ENCODE data around the gene FBRSL1. TPM values are rescaled to one million over a fixed set of nuclear protein-coding genes. Genes with fewer than 3 reads are reported as not detected.

Gene FBRSL1
- total and polyA plus RNA-seq, 9 of the 15 experiments (the other 6 are each of a cell fraction or from before 2014, with no cell fraction given) = 0.24 to 129 (median 7.3) TPM

GRCh38 chr12:132452596-132453350 lies 37.2 kb upstream of the FBRSL1 start:
- TF ChIP-seq, protein P1, sequence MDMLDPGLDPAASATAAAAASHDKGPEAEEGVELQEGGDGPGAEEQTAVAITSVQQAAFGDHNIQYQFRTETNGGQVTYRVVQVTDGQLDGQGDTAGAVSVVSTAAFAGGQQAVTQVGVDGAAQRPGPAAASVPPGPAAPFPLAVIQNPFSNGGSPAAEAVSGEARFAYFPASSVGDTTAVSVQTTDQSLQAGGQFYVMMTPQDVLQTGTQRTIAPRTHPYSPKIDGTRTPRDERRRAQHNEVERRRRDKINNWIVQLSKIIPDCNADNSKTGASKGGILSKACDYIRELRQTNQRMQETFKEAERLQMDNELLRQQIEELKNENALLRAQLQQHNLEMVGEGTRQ (CRISPR knock-in tag; IDR thresholded peaks at IDR 0.05) = no peak
- TF ChIP-seq, protein P2, sequence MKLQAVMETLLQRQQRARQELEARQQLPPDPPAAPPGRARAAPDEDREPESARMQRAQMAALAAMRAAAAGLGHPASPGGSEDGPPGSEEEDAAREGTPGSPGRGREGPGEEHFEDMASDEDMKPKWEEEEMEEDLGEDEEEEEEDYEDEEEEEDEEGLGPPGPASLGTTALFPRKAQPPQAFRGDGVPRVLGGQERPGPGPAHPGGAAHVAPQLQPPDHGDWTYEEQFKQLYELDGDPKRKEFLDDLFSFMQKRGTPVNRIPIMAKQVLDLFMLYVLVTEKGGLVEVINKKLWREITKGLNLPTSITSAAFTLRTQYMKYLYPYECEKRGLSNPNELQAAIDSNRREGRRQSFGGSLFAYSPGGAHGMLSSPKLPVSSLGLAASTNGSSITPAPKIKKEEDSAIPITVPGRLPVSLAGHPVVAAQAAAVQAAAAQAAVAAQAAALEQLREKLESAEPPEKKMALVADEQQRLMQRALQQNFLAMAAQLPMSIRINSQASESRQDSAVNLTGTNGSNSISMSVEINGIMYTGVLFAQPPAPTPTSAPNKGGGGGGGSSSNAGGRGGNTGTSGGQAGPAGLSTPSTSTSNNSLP (IDR thresholded peaks at IDR 0.05; ENCODE audit: borderline replicate concordance, low read depth, low read length) = no peak
- TF ChIP-seq E2F6 (IDR thresholded peaks at IDR 0.05; ENCODE audit: borderline replicate concordance in 1 of 2, extremely low read depth in 1 of 2, insufficient read depth in 1 of 2, insufficient read length in 1 of 2, low read depth in 1 of 2, low read length in 1 of 2, poor library complexity in 1 of 2, severe bottlenecking in 1 of 2) (peak in 1 of 2 experiments; percentile 9), FOXM1 (IDR thresholded peaks at IDR 0.05; ENCODE audit: low read depth) (no peak), FOXM1 (CRISPR knock-in tag; IDR thresholded peaks at IDR 0.05; ENCODE audit: low read depth) (no peak)
- Histone ChIP-seq H3K4me1 (replicated peaks in 1 of 2; ENCODE audit: control insufficient read depth in 2 of 2, insufficient read depth in 2 of 2, low read length in 2 of 2) (peaks cover 0 to 39% of the 10 kb centered on the region in 2 experiments; a peak in 2 of 5 replicates), H2AFZ (ENCODE audit: low read depth, low read length) (no peak overlapping the region), H3K79me2 (ENCODE audit: control insufficient read depth, insufficient read depth, low read length) (no peaks in the 10 kb centered on the region), H3K9ac (ENCODE audit: insufficient read depth in 1 of 2, low read depth in 2 of 2, low read length in 2 of 2) (peak overlapping the region in 1 of 2 experiments; percentile 17; a peak in 1 of 4 replicates), H3K36me3 (ENCODE audit: control insufficient read depth, insufficient read depth, low read length) (no peaks in the 10 kb centered on the region), H3K27me3 (ENCODE audit: control insufficient read depth in 2 of 2, insufficient read depth in 2 of 2, low read length in 2 of 2) (peaks cover 40 to 56% of the 10 kb centered on the region in 2 experiments; a peak in 4 of 5 replicates), H3K9me3 (replicated peaks; ENCODE audit: control insufficient read depth, insufficient read depth, low read depth, low read length) (peaks cover 7% of the 10 kb centered on the region; the same call in 1 of the 2 replicates), H3K9me1 (ENCODE audit: control insufficient read depth, insufficient read depth, low read length) (no peaks in the 10 kb centered on the region), H3K4me2 (ENCODE audit: insufficient read depth, low read length) (no peak overlapping the region), H4K20me1 (replicated peaks; ENCODE audit: control insufficient read depth, insufficient read depth, low read length) (no peaks in the 10 kb centered on the region), H3K4me3 (no peak overlapping the region), H3K27ac (ENCODE audit: extremely low read depth, low read depth, low read length) (no peak overlapping the region)
- DNase-seq (ENCODE audit: extremely low read depth in 1 of 4, low spot score in 3 of 4) = no peak
- intact Hi-C loops (cut with micrococcal nuclease) = no loop called here
- CTCF ChIA-PET (ENCODE audit: low intra/inter-chr PET ratio) = no interaction called here
- FAIRE-seq = no peak
- in situ Hi-C loops (cut with MboI) = no loop called here
- WGBS (ENCODE audit: insufficient coverage, low coverage, missing lambda C conversion rate) = 4% methylated on average over 19 of the region's 21 CpGs
- no peak for ATAC-seq
- BruUV-seq (replicated peaks) = no TSS peak
- POLR2A ChIA-PET = no interaction called here
